Right atrium auricular region (tissue), 2 donors: Measurements from ENCODE around the gene CHRNA4. TPM values are rescaled to one million over a fixed set of nuclear protein-coding genes. Genes with fewer than 3 reads are reported as not detected.

Experiments used
- DNase-seq: peaks from one replicate; pipeline ENCODE4 v3.0.0-alpha.2; 2019; ENCODE audit warnings: low spot score
- H3K27ac ChIP-seq, 2 donors: fragments of 200-600 bp; sonication (generic); 1 replicate in 1 of 2; 2 replicates in 1 of 2; pipeline ENCODE4 v1.5.1; 2016 to 2019
- H3K27me3 ChIP-seq, 2 donors: fragments of 200-600 bp; sonication (generic); one replicate each; pipeline versions ENCODE4 v1.5.1 to v1.6.0; 2017 to 2019
- H3K36me3 ChIP-seq: fragments of 200-600 bp; sonication (generic); one replicate; pipeline ENCODE4 v1.5.1; 2016
- H3K4me1 ChIP-seq, 2 donors: fragments of 200-600 bp; sonication (generic); one replicate each; pipeline versions ENCODE4 v1.5.1 to v1.6.0; 2017 to 2019
- H3K4me3 ChIP-seq, 2 donors: fragments of 200-600 bp; sonication (generic); 1 replicate in 1 of 2; 2 replicates in 1 of 2; pipeline ENCODE4 v1.5.1; 2017 to 2019; ENCODE audit warnings: mild to moderate bottlenecking in 1 of 2, moderate library complexity in 1 of 2
- H3K9me3 ChIP-seq, 2 donors: fragments of 200-600 bp; sonication (generic); one replicate each; pipeline ENCODE4 v1.5.1; 2019
- CTCF ChIP-seq, 2 donors: fragments of 200-600 bp; sonication (generic); IDR thresholded peaks; one replicate each; pipeline ENCODE4 v1.5.1; 2019; ENCODE audit warnings: antibody characterized with exemption in 2 of 2
- total RNA-seq, 2 donors: library from RNA; depleted of rRNA; stranded (reverse); fragments of >200 nt; gene quantifications; one replicate each; pipeline ENCODE4 v1.1.0, GENCODE V29; 2016

The CHRNA4 gene
- total RNA-seq, 2 donors from 2014 or later: not detected

GRCh38 chr20:63398744-63399514, 37.8 kb upstream of the CHRNA4 start:
- no peaks in the 10 kb centered on the region for H3K27me3 ChIP-seq
- H3K4me1 ChIP-seq: no peaks in the 10 kb centered on the region
- no peaks in the 10 kb centered on the region for H3K9me3 ChIP-seq
- TF ChIP-seq CTCF (IDR thresholded peaks at IDR 0.05): no peak
- H3K4me3 ChIP-seq: no peak overlapping the region
- no peak overlapping the region for H3K27ac ChIP-seq
- no peaks in the 10 kb centered on the region for H3K36me3 ChIP-seq
- DNase-seq: no peak

- Histone ChIP-seq H3K4me3 (no peak overlapping the region), H3K9me3 (no peaks in the 10 kb centered on the region), H3K36me3 (no peaks in the 10 kb centered on the region), H3K27me3 (no peaks in the 10 kb centered on the region), H3K4me1 (no peaks in the 10 kb centered on the region), H3K27ac (no peak overlapping the region)
- no peak for DNase-seq
- no peak for TF ChIP-seq CTCF (IDR thresholded peaks at IDR 0.05)
Observed at GRCh38 chr20:63397946-63398450, 36.8 kb upstream of the CHRNA4 start.

- Histone ChIP-seq H3K4me3 (no peak overlapping the region), H3K27me3 (no peaks in the 10 kb centered on the region), H3K4me1 (no peaks in the 10 kb centered on the region), H3K9me3 (no peaks in the 10 kb centered on the region), H3K27ac (no peak overlapping the region), H3K36me3 (no peaks in the 10 kb centered on the region)
- no peak for TF ChIP-seq CTCF (IDR thresholded peaks at IDR 0.05)
- no peak for DNase-seq
Observed at GRCh38 chr20:63397155-63397843, 36.1 kb upstream of the CHRNA4 start.

GRCh38 chr20:63396300-63396699, 35.2 kb upstream of the CHRNA4 start:
- Histone ChIP-seq H3K4me3 (no peak overlapping the region), H3K4me1 (no peaks in the 10 kb centered on the region), H3K27me3 (no peaks in the 10 kb centered on the region), H3K9me3 (peaks cover 0 to 4% of the 10 kb centered on the region in 2 donors), H3K27ac (no peak overlapping the region), H3K36me3 (no peaks in the 10 kb centered on the region)
- no peak for DNase-seq
- TF ChIP-seq CTCF (IDR thresholded peaks at IDR 0.05): no peak

- Histone ChIP-seq H3K36me3 (no peaks in the 10 kb centered on the region), H3K27ac (no peak overlapping the region), H3K4me3 (no peak overlapping the region), H3K9me3 (peaks cover 0 to 9% of the 10 kb centered on the region in 2 donors), H3K27me3 (no peaks in the 10 kb centered on the region), H3K4me1 (no peaks in the 10 kb centered on the region)
- no peak for DNase-seq
- no peak for TF ChIP-seq CTCF (IDR thresholded peaks at IDR 0.05)
Observed at GRCh38 chr20:63395723-63396122, 34.6 kb upstream of the CHRNA4 start.
